Measurements from ENCODE around the gene KCNG2. TPM values are rescaled to one million over a fixed set of nuclear protein-coding genes. Genes with fewer than 3 reads are reported as not detected.
"Not testable (repeated sequence)": the region's sequence is repeated elsewhere in the genome, so short reads cannot be mapped to it uniquely, and the experiment has no call there.

The KCNG2 gene
- total RNA-seq (not detected), polyA plus RNA-seq (not detected)

DNA sequence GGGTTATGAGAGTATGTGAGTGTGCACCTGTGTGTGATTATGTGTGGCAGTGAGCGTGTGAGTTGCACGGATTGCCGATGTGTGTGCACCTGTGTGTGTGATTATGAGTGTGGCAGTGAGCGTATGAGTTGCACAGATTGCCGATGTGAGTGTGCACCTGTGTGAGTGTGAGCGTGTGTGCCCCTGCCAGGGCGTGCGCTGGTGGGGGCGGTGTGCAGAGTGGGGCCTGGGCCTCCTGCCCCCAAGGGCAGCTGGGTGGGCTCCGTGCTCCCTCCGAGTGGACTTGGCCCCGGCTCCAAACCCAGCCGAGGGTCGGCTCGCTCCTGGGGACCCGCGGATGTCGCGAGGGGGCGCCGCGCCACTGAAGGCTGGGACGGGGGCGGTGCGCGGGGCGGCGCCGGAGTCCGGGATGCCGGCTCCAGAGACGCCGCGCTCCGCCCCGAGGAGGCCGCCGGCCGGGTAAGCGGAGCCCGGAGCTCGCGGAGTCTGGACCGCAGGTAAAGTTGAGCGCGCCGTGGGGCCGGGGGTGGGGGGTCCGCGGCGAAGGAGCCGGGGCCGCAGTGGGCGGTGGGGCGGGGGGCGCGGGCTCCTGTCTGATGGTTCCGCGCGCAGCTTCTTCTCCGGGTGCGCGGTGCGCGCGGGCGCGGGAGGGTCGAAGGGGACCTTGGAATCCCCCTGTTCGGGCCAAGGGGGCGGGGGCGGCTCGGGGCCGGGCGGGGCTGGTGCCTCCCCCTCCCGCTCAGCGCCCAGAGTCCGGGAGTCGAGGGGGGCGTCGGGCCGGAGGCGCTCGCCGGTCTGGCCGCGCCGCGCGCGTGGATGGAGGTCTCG, at the start of gene KCNG2:
KCNG2 (plus strand) TSS at position 421 of the 828 bp plus-strand sequence. CDS start 65,730 bp downstream, outside the sequence.
- peaks cover 13% of the 10 kb centered on the region for H3K27me3 ChIP-seq (ENCODE audit: insufficient read depth, low read length, poor library complexity, severe bottlenecking)

GRCh38 chr18:79748321-79749180, 49.2 kb upstream of the KCNG2 start:
- H3K4me3 ChIP-seq (ENCODE audit: low read length), result no peak overlapping the region
- POLR2A ChIA-PET, result no interaction called here
- no peaks in the 10 kb centered on the region for H3K9me3 ChIP-seq (ENCODE audit: low read length)
- no peaks in the 10 kb centered on the region for H3K27me3 Mint-ChIP-seq
- peak overlapping the region in 1 of 8 donors; percentile 36 for H3K27ac Mint-ChIP-seq
- peaks cover 0 to 2% (median 1%) of the 10 kb centered on the region in 5 donors for H3K9me3 Mint-ChIP-seq
- CTCF ChIA-PET, result no interaction called here
- peaks cover 18 to 66% (median 19%) of the 10 kb centered on the region in 3 donors for H3K36me3 Mint-ChIP-seq
- DNase-seq, result no peak
- H3K4me3 Mint-ChIP-seq, result no peak overlapping the region
- H3K4me1 ChIP-seq (ENCODE audit: insufficient read depth, low read length), result no peaks in the 10 kb centered on the region
- peaks cover 0 to 5% (median 3%) of the 10 kb centered on the region in 3 donors for H3K4me1 Mint-ChIP-seq
- no peak overlapping the region for H3K27ac ChIP-seq (ENCODE audit: low read depth, low read length)
- no peaks in the 10 kb centered on the region for H3K36me3 ChIP-seq (ENCODE audit: insufficient read depth, low read length)
- no peaks in the 10 kb centered on the region for H3K27me3 ChIP-seq (ENCODE audit: insufficient read depth, low read length, poor library complexity, severe bottlenecking)

More for the DNA sequence above, at the start of gene KCNG2:
- no peak within 1 kb of the TSS for H3K27ac ChIP-seq (ENCODE audit: low read depth, low read length)
- ChIA-PET CTCF (no interaction called here), POLR2A (no interaction called here)
- Mint-ChIP-seq H3K27ac (peak within 1 kb of the TSS in 1 of 8 donors; percentile 40), H3K27me3 (peaks cover 40 to 52% of the 10 kb centered on the region in 2 donors), H3K36me3 (peaks cover 0 to 4% (median 0%) of the 10 kb centered on the region in 3 donors), H3K9me3 (peaks cover 0 to 2% (median 0%) of the 10 kb centered on the region in 5 donors), H3K4me3 (peak within 1 kb of the TSS in 6 of 7 donors; percentile 54 to 76 (median 70)), H3K4me1 (peaks cover 4 to 20% (median 11%) of the 10 kb centered on the region in 3 donors)
- no peaks in the 10 kb centered on the region for H3K4me1 ChIP-seq (ENCODE audit: insufficient read depth, low read length)
- no peaks in the 10 kb centered on the region for H3K9me3 ChIP-seq (ENCODE audit: low read length)
- H3K4me3 ChIP-seq (ENCODE audit: low read length), result no peak within 1 kb of the TSS
- DNase-seq, result peak in 2 of 5 donors; percentile 26 to 31
- H3K36me3 ChIP-seq (ENCODE audit: insufficient read depth, low read length), result no peaks in the 10 kb centered on the region

- no peak for DNase-seq
- POLR2A ChIA-PET, result interaction anchor here (0.7 kb wide), 1 partner anchor 141 kb away, joined by 8 read pairs; no protein-coding TSS in a partner anchor
- H3K27ac Mint-ChIP-seq, result peak overlapping the region in 1 of 8 donors; percentile 60
Measured at GRCh38 chr18:79749251-79750191, 48.2 kb upstream of the KCNG2 start.

GRCh38 chr18:79750980-79751571, 46.7 kb upstream of the KCNG2 start:
- peak overlapping the region in 1 of 8 donors; percentile 71 for H3K27ac Mint-ChIP-seq
- no peak overlapping the region for H3K4me3 Mint-ChIP-seq
- CTCF ChIA-PET, result interaction anchor here (0.7 kb wide), 1 partner anchor 26 kb away, joined by 3 read pairs; no protein-coding TSS in a partner anchor

More at GRCh38 chr18:79749251-79750191, 48.2 kb upstream of the KCNG2 start:
- Histone ChIP-seq H3K9me3 (ENCODE audit: low read length) (no peaks in the 10 kb centered on the region), H3K4me1 (ENCODE audit: insufficient read depth, low read length) (no peaks in the 10 kb centered on the region), H3K27ac (ENCODE audit: low read depth, low read length) (no peak overlapping the region), H3K36me3 (ENCODE audit: insufficient read depth, low read length) (no peaks in the 10 kb centered on the region), H3K27me3 (ENCODE audit: insufficient read depth, low read length, poor library complexity, severe bottlenecking) (no peaks in the 10 kb centered on the region), H3K4me3 (ENCODE audit: low read length) (no peak overlapping the region)
- Mint-ChIP-seq H3K4me3 (no peak overlapping the region), H3K27me3 (no peaks in the 10 kb centered on the region), H3K36me3 (peaks cover 13 to 66% (median 13%) of the 10 kb centered on the region in 3 donors), H3K4me1 (peaks cover 0 to 4% (median 3%) of the 10 kb centered on the region in 3 donors), H3K9me3 (peaks cover 0 to under 1% (median 0%) of the 10 kb centered on the region in 5 donors)
- CTCF ChIA-PET, result no interaction called here

DNA sequence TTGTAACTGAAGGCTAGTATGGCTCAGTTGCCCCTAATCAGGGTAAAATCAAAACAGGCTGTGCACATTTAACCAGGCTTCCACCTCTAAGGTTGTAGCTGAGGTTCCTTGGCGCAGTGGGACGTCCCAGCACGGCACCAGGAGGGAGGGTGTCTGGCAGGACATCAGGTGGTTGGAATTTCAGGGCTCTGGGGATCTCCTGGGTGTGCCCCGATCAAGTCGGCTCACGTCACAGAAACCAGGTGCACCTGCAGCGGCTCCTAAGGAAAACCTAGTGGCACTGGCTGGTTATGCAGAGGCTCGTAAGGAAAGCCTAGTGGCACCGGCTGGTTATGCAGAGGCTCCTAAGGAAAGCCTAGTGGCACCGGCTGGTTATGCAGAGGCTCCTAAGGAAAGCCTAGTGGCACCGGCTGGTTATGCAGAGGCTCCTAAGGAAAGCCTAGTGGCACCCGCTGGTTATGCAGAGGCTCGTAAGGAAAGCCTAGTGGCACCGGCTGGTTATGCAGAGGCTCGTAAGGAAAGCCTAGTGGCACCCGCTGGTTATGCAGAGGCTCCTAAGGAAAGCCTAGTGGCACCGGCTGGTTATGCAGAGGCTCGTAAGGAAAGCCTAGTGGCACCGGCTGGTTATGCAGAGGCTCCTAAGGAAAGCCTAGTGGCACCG, 45.7 kb upstream of the KCNG2 start:
- H3K9me3 Mint-ChIP-seq; H3K27ac ChIP-seq (ENCODE audit: low read depth, low read length); CTCF ChIA-PET; H3K27me3 Mint-ChIP-seq; H3K4me1 ChIP-seq (ENCODE audit: insufficient read depth, low read length); H3K27me3 ChIP-seq (ENCODE audit: insufficient read depth, low read length, poor library complexity, severe bottlenecking); H3K4me3 ChIP-seq (ENCODE audit: low read length); H3K4me1 Mint-ChIP-seq; H3K36me3 ChIP-seq (ENCODE audit: insufficient read depth, low read length); H3K9me3 ChIP-seq (ENCODE audit: low read length); H3K4me3 Mint-ChIP-seq; POLR2A ChIA-PET: not testable (repeated sequence)
- Mint-ChIP-seq H3K36me3 (peaks cover 14 to 77% (median 29%) of the 10 kb centered on the region in 3 donors), H3K27ac (peak overlapping the region in 1 of 8 donors; percentile 55)
- DNase-seq, result peak in 1 of 5 donors; percentile 23

More at GRCh38 chr18:79750980-79751571, 46.7 kb upstream of the KCNG2 start:
- H3K27me3 Mint-ChIP-seq, result no peaks in the 10 kb centered on the region
- H3K36me3 ChIP-seq (ENCODE audit: insufficient read depth, low read length), result no peaks in the 10 kb centered on the region
- peaks cover 16 to 75% (median 19%) of the 10 kb centered on the region in 3 donors for H3K36me3 Mint-ChIP-seq
- peaks cover 0 to 4% (median 3%) of the 10 kb centered on the region in 3 donors for H3K4me1 Mint-ChIP-seq
- POLR2A ChIA-PET, result no interaction called here
- no peaks in the 10 kb centered on the region for H3K27me3 ChIP-seq (ENCODE audit: insufficient read depth, low read length, poor library complexity, severe bottlenecking)
- H3K27ac ChIP-seq (ENCODE audit: low read depth, low read length), result no peak overlapping the region
- no peaks in the 10 kb centered on the region for H3K9me3 ChIP-seq (ENCODE audit: low read length)
- DNase-seq, result peak in 1 of 5 donors; percentile 25
- no peaks in the 10 kb centered on the region for H3K4me1 ChIP-seq (ENCODE audit: insufficient read depth, low read length)
- H3K9me3 Mint-ChIP-seq, result no peaks in the 10 kb centered on the region
- no peak overlapping the region for H3K4me3 ChIP-seq (ENCODE audit: low read length)

DNA sequence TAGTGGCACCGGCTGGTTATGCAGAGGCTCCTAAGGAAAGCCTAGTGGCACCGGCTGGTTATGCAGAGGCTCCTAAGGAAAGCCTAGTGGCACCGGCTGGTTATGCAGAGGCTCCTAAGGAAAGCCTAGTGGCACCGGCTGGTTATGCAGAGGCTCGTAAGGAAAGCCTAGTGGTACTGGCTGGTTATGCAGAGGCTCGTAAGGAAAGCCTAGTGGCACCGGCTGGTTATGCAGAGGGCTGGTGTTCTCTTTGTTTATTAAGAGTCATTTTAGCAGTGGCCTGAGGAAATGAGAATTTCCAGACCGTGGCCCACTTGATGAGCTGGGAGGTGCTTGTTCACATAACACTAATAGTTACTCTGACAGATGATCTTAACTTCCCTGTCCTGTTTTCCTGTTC, 44.8 kb upstream of the KCNG2 start:
- H3K27ac Mint-ChIP-seq; H3K4me3 ChIP-seq (ENCODE audit: low read length); H3K4me1 Mint-ChIP-seq; H3K27me3 ChIP-seq (ENCODE audit: insufficient read depth, low read length, poor library complexity, severe bottlenecking); H3K9me3 ChIP-seq (ENCODE audit: low read length); CTCF ChIA-PET; H3K36me3 ChIP-seq (ENCODE audit: insufficient read depth, low read length); POLR2A ChIA-PET; H3K27me3 Mint-ChIP-seq; H3K27ac ChIP-seq (ENCODE audit: low read depth, low read length); H3K4me1 ChIP-seq (ENCODE audit: insufficient read depth, low read length); H3K4me3 Mint-ChIP-seq: not testable (repeated sequence)
- DNase-seq, result peak in 1 of 5 donors; percentile 16
- Mint-ChIP-seq H3K9me3 (peaks cover 0 to 13% (median 4%) of the 10 kb centered on the region in 5 donors), H3K36me3 (peaks cover 18 to 77% (median 36%) of the 10 kb centered on the region in 3 donors)
